Measurements from ENCODE around the gene INTS14. TPM values are rescaled to one million over a fixed set of nuclear protein-coding genes. Genes with fewer than 3 reads are reported as not detected.

The INTS14 gene
- total RNA-seq (2014; rRNA removed; shearing (Covaris generic)), result 20.2 and 30.9 TPM in 2 replicates

- DNase-seq (ENCODE audit: low read depth), result peak; percentile 98
These were observed at the start of gene INTS14 for GRCh38 chr15:65610871-65611718. TSS of gene INTS14 (minus strand) at chr15:65611131. CDS start at chr15:65607380, 3,751 bp downstream.

- no peak for DNase-seq (ENCODE audit: low read depth)
These were observed 48.6 kb upstream of the INTS14 start for GRCh38 chr15:65659502-65660052.

- DNase-seq (ENCODE audit: low read depth), result no peak
These were observed 44.5 kb upstream of the INTS14 start for GRCh38 chr15:65655457-65655856.

GRCh38 chr15:65655026-65655425 is 44.1 kb upstream of the INTS14 start:
- DNase-seq (ENCODE audit: low read depth), result peak; percentile 56

GRCh38 chr15:65653801-65654521 is 43.0 kb upstream of the INTS14 start:
- DNase-seq (ENCODE audit: low read depth), result no peak

- no peak for DNase-seq (ENCODE audit: low read depth)
These were observed 42.4 kb upstream of the INTS14 start for GRCh38 chr15:65653341-65653740.

- DNase-seq (ENCODE audit: low read depth), result no peak
These were observed 41.2 kb upstream of the INTS14 start for GRCh38 chr15:65651831-65652749.

- DNase-seq (ENCODE audit: low read depth), result no peak
These were observed 40.1 kb upstream of the INTS14 start for GRCh38 chr15:65651042-65651322.

GRCh38 chr15:65650312-65651041 is 39.5 kb upstream of the INTS14 start:
- DNase-seq (ENCODE audit: low read depth), result no peak

- DNase-seq (ENCODE audit: low read depth), result no peak
These were observed 35.6 kb upstream of the INTS14 start for GRCh38 chr15:65646486-65646885.

- no peak for DNase-seq (ENCODE audit: low read depth)
These were observed 34.5 kb upstream of the INTS14 start for GRCh38 chr15:65645392-65645791.

GRCh38 chr15:65644282-65644681 is 33.4 kb upstream of the INTS14 start:
- DNase-seq (ENCODE audit: low read depth), result no peak

GRCh38 chr15:65642594-65642993 is 31.7 kb upstream of the INTS14 start:
- DNase-seq (ENCODE audit: low read depth), result no peak

- DNase-seq (ENCODE audit: low read depth), result no peak
These were observed 31.0 kb upstream of the INTS14 start for GRCh38 chr15:65641768-65642475.

GRCh38 chr15:65639509-65639908 is 28.6 kb upstream of the INTS14 start:
- no peak for DNase-seq (ENCODE audit: low read depth)

- peak; percentile 72 for DNase-seq (ENCODE audit: low read depth)
These were observed 27.8 kb upstream of the INTS14 start for GRCh38 chr15:65638681-65639089.

GRCh38 chr15:65638109-65638508 is 27.2 kb upstream of the INTS14 start:
- DNase-seq (ENCODE audit: low read depth), result no peak

- DNase-seq (ENCODE audit: low read depth), result no peak
These were observed 23.4 kb upstream of the INTS14 start for GRCh38 chr15:65634356-65634755.

GRCh38 chr15:65633752-65634151 is 22.8 kb upstream of the INTS14 start:
- no peak for DNase-seq (ENCODE audit: low read depth)

GRCh38 chr15:65632780-65633375 is 21.9 kb upstream of the INTS14 start:
- no peak for DNase-seq (ENCODE audit: low read depth)

All from Daoy (cell line).